IPS DF 19.7 (cell line): ENCODE results near the gene TMEM175.

Source experiments
- DNase-seq: peaks from one replicate; pipeline ENCODE4 v3.0.0-alpha.2; 2013; ENCODE audit warnings: low read depth, low spot score

The TMEM175 gene

GRCh38 chr4:931960-932712, at the start of gene TMEM175, which contains the start of gene GAK:
Gene TMEM175 (plus strand): TSS chr4:932460. CDS start chr4:947740, 15,280 bp downstream.
Gene GAK (minus strand): TSS chr4:932316. CDS start chr4:932187, 129 bp downstream.
- peak; percentile 81 for DNase-seq

DNA sequence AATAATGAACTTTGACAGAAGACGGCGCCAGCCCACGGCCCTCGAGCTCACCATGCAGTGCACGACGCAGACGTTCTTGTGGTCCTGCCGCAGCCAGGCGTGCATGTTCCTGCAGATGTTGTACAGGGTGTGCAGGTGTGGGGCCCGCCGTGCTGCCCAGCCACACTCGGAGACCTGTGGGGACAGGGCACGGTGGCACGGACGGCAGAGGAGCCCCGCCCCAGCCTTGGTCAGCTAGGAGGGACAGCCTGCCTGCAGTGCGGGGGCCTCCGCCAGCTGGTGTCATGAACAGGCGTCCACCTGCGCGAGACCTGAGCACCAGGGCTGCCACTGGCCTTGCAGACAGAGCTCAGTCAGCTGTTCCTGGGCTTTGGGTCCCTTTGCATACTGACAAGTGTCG, 49.6 kb upstream of the TMEM175 start:
- DNase-seq: no peak

- no peak for DNase-seq
These were observed 48.7 kb upstream of the TMEM175 start for GRCh38 chr4:883377-884095.

- DNase-seq: no peak
These were observed 48.0 kb upstream of the TMEM175 start for GRCh38 chr4:884259-884658.

- DNase-seq: no peak
These were observed 47.4 kb upstream of the TMEM175 start for GRCh38 chr4:884896-885295.

DNA sequence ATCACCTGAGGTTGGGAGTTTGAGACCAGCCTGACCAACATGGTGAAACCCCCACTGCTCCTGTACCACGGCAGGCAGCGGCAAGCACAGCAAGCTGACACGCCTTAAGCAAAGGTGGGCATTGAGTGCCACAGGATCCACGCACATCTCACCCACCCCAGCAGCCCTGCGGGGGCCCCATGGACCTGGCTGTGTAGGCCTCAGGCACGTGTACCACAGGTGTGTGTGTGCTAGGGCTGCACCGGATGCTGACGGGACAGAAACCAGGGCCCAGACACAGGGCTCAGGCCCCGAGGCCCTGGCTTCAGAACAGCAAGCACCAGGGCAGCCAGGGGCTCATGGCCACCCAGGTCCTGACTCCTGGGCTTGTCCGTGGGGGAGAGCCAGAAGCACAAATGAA, 46.9 kb upstream of the TMEM175 start:
- DNase-seq: no peak

GRCh38 chr4:886244-886643, 46.0 kb upstream of the TMEM175 start:
- DNase-seq: no peak

- no peak for DNase-seq
These were observed 45.1 kb upstream of the TMEM175 start for GRCh38 chr4:887034-887763.

GRCh38 chr4:888029-888428, 44.2 kb upstream of the TMEM175 start:
- DNase-seq: no peak

DNA sequence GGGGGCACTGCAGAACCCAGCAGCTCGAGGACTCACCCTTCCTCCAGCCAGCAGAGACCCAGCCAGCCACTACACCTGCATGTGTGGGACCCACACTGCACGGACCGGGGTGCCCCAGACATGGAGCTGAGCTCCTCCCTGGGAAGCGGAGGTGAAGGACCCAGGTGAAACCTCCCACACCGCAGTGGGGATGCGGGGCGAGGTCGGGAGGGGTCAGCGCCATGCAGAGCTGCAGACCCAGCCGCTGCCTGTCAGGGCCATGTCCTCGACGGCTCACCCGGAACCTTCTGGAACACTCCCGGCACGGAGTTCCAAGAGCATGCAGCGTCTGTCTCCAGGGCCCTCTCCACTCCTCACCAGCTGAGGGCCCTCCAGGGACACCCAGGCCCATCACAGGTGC, 42.7 kb upstream of the TMEM175 start:
- DNase-seq: no peak

GRCh38 chr4:890036-890695, 42.1 kb upstream of the TMEM175 start:
- DNase-seq: no peak

DNA sequence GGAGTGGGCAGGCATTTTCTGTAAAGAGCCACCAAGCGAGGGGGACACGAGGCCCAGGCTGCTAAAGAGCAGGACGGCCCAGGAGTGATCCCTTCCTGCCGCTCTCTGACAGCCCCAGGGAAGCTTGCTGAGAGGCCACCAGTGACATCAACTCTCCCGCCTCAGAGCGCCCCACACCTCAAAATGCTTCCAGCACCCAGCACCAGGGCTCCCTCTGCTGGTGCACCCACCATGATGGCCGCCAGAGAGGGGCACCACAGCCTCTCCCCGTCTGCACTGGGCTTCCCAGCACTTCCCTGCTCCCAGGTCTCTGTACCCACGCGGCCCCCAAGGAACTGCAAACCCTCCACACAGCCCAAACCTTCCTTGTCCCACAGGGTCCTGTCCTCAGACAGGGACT, 40.5 kb upstream of the TMEM175 start:
- DNase-seq: no peak

- no peak for DNase-seq
These were observed 39.5 kb upstream of the TMEM175 start for GRCh38 chr4:892780-893179.

DNA sequence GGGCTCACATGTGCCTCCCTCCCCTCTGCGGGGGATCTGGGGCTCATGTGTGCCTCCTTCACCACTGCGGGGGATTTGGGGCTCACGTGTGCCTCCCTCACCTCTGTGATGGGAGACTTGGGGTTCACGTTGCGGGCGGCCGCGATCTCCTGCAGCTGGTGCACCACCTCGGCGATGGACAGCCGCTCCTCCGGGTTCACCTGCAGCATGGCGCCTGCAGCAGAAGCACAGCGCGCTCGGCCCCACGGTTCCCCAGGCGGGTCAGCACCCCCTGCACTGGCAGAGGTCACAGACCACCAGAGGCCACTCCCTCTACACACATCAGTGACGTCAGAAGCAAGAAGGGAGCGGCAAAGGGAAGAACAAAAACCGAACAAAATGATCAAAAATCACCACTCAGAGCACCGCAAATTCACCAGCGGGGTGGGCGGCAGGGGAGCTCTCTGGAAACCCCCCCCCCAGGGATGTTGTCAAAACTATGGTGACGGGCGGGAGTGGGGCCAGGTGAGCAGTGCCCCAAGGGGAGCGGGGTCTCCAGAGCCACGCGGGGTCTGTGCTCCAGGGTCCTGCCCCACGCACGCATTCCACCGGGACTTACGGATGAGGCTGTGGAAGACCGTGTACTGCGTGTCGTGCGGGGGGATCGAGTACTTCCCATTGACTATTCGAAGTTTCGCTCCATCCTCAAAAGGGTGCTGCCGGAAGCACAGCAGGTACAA, 38.8 kb upstream of the TMEM175 start:
- DNase-seq: no peak

DNA sequence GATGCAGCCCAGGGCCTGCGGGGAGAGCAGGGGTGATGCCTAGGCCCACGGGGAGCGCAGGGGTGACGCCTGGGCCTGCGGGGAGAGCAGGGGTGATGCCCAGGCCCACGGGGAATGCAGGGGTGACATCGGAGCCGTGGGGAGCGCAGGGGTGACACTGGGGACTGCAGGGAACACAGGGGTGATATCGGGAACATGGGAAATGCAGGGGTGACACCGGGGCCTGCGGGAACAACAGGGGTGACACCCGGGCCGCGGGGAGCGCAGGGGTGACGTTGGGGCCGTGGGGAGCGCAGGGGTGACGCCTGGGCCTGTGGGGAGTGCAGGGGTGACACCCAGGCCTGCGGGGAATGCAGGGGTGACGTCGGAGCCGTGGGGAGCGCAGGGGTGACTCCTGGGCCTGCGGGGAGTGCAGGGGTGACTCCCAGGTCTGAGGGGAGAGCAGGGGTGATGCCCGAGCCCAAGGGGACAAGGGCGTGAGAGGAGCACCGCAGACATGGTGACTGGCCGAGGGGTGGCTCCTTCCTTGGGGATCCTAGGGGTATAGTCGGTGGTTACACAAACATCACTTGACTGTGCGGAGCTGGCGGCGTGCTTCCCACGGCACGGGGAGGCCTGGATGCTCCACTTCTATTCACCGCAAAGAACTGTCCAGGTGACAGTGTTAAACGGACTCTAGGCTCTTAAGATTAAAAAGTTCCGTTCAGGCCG, 38.1 kb upstream of the TMEM175 start:
- DNase-seq: no peak

DNA sequence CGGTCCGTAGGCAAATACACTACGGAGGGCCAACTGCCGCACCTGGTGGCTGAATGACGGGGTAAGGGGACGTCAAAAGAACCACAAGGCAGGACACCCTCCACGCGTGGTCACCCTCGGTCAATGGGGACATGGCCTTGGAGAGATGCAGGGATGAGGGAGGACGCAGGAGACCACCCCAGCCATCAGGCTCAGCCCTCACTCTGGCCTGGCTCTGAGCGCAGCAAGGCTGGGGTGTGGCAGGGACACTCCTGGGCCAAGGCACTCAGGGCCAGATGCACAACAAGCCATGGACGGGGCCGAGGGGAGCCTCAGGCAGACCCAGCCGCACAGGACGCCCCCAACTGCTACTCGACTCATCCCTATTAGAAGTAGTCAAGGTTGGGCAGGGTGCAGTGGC, 36.7 kb upstream of the TMEM175 start:
- DNase-seq: no peak

- DNase-seq: no peak
These were observed 36.0 kb upstream of the TMEM175 start for GRCh38 chr4:896216-896615.

- DNase-seq: no peak
These were observed 35.6 kb upstream of the TMEM175 start for GRCh38 chr4:896630-897029.

DNA sequence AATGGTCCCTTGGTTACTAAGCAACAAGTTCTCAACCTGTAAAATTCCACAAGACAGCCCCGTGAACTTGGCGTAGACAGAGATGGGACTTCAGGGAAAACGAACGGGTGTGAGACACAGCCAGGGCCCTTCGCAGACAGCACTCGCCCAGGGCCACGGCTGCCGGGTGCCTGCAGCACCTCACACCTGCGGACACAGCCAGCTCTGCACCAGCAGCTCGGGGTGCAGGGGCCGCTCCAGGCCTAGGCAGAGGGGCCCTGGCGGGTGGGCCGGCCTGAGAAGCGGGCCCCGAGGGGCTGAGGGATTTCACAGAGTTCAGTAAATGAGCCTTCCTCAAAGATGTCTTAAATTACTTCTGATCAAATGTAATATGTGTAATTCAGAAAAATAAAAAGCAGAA, 34.1 kb upstream of the TMEM175 start:
- no peak for DNase-seq

DNA sequence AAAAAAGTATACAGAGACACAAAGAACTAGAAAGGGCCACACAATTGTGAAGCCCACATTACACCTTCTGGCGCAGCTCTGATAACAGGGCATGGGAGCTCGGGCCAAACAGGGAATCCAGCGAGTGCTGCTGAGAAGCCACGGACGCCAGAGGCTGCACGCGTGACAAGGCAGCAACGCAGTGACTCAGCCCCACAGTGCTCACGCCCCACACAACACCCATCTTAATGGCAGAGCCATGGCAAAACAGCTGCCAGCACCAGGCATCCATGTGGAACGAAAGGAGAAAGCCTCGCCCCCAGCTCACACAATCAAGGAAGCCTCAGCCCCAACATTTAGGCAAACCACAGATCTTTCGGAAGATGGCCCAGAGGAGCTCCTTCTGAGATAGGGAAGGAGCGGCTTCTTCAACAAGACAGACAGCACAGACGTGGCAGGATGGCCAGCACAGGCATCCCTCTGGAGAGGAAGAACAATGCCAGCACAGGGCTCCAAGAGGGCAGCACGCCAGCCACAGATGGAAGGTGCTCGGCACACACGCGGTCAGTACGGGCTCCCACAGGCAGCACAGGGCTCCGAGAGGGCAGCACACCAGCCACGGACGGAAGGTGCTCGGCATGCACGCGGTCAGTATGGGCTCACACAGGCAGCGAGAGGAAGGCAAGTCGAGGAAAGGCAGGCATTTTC, 33.2 kb upstream of the TMEM175 start:
- DNase-seq: no peak
